Spleen (tissue), 11 donors: ENCODE results near the gene RHOBTB3. TPM values are rescaled to one million over a fixed set of nuclear protein-coding genes. Genes with fewer than 3 reads are reported as not detected.

ENCODE experiments used
- DNase-seq: peaks from one replicate; pipeline ENCODE4 v3.0.0-alpha.2; 2020
- H3K27ac ChIP-seq, 8 donors: fragments of 200-600 bp; sonication (generic) in 7 of 8; 1 replicate in 4 of 8; 2 replicates in 4 of 8; pipeline versions ENCODE4 v1.5.0 to v1.8.0; 2016 to 2021; ENCODE audit warnings: inconsistent platforms in 4 of 8, mild to moderate bottlenecking in 4 of 8, moderate library complexity in 1 of 8
- H3K27me3 ChIP-seq, 7 donors: fragments of 200-600 bp; sonication (generic) in 6 of 7; replicated peaks in 1 of 7; 1 replicate in 4 of 7; 2 replicates in 3 of 7; pipeline versions ENCODE4 v1.5.0 to v1.8.0; 2016 to 2021; ENCODE audit warnings: inconsistent platforms in 3 of 7, mild to moderate bottlenecking in 1 of 7
- H3K36me3 ChIP-seq, 6 donors: fragments of 200-600 bp; sonication (generic) in 5 of 6; 1 replicate in 4 of 6; 2 replicates in 2 of 6; pipeline versions ENCODE4 v1.5.0 to v1.8.0; 2016 to 2021; ENCODE audit warnings: inconsistent platforms in 2 of 6
- H3K4me1 ChIP-seq, 6 donors: fragments of 200-600 bp; sonication (generic) in 5 of 6; 1 replicate in 3 of 6; 2 replicates in 3 of 6; pipeline versions ENCODE4 v1.5.0 to v1.8.0; 2016 to 2021; ENCODE audit warnings: inconsistent platforms in 3 of 6
- H3K4me3 ChIP-seq, 8 donors: fragments of 200-600 bp; sonication (generic) in 7 of 8; 1 replicate in 4 of 8; 2 replicates in 4 of 8; pipeline versions ENCODE4 v1.5.0 to v1.8.0; 2016 to 2021; ENCODE audit warnings: inconsistent platforms in 4 of 8, mild to moderate bottlenecking in 4 of 8, moderate library complexity in 2 of 8
- H3K9me3 ChIP-seq, 8 donors: fragments of 200-600 bp; sonication (generic) in 7 of 8; 1 replicate in 4 of 8; 2 replicates in 4 of 8; pipeline versions ENCODE4 v1.5.0 to v1.8.0; 2016 to 2021; ENCODE audit warnings: inconsistent platforms in 4 of 8
- CTCF ChIP-seq, 11 experiments: fragments of 200-600 bp in 7 of 11; fragments of 450-650 bp in 4 of 11; sonication (generic) in 4 of 11; IDR thresholded peaks in 8 of 11; conservative IDR thresholded peaks in 3 of 11; 1 replicate in 7 of 11; 2 replicates in 4 of 11; pipeline versions ENCODE4 v1.4.0 to v1.8.0; 2016 to 2021; ENCODE audit warnings: antibody characterized with exemption in 11 of 11, inconsistent platforms in 4 of 11, mild to moderate bottlenecking in 1 of 11
- POLR2A ChIP-seq, 3 donors: fragments of 450-650 bp; IDR thresholded peaks; one replicate each; pipeline ENCODE4 v1.5.1; 2017; ENCODE audit warnings: antibody characterized with exemption in 3 of 3, mild to moderate bottlenecking in 1 of 3
- POLR2AphosphoS5 ChIP-seq, 3 donors: sonication (generic); formaldehyde crosslinking; IDR thresholded peaks; one replicate each; pipeline ENCODE4 v1.5.1; 2017; ENCODE audit warnings: antibody characterized with exemption in 3 of 3
- WGBS, 5 donors: extraction: QIAGEN DNeasy Blood & Tissue Kit in 3 of 5; methylation state at CpG; one replicate each; pipeline versions ENCODE4 v1.1.5 to v1.1.7; 2013 to 2018; 5-methylcytosine and 5-hydroxymethylcytosine counted together
- intact Hi-C: fragments of 100-400 bp; cut with DNase I; formaldehyde crosslinking; loops from one replicate; pipeline ENCODE4 v1.15.0; 2023; ENCODE audit warnings: low total_unique reads
- polyA plus RNA-seq, 3 donors: library from polyadenylated mRNA; stranded (reverse); fragments of 200-250 nt; gene quantifications; one replicate each; pipeline ENCODE4 v1.2.1, GENCODE V29; 2013
- total RNA-seq, 7 donors: library from RNA; depleted of rRNA in 3 of 7; stranded (reverse); fragments of >200 nt in 3 of 7; fragmentation: NEBNext Ultra II Directional in 4 of 7; extraction: Animal tissue kit (Norgen Biotek cat#: 25700) in 4 of 7; gene quantifications; one replicate each; pipeline versions ENCODE4 v1.1.0 to v1.2.1, GENCODE V29; 2016 to 2021
- donor health status: healthy with polysubstance abuse.
- donor health status: DM: no; HTN: no; CAD: no; lungs with moderate emphysema.
- donor health status: DM: no; HTN: no; CAD: no.
- donor health status: Bipolar disorder and iron deficiency.
- donor health status: healthy.
- donor health status: DM: no; HTN: no; CAD: no.
- donor health status: DM: yes; HTN: yes; CAD: no.

Gene RHOBTB3
- total and polyA plus RNA-seq, 10 donors, result 4.5 to 71.1 (median 38.4) TPM

GRCh38 chr5:95734906-95735305 is 3.8 kb downstream of the RHOBTB3 start:
- intact Hi-C loops, result no loop called here

GRCh38 chr5:95735406-95735805 is 4.3 kb downstream of the RHOBTB3 start:
- intact Hi-C loops, result no loop called here
- H3K4me1 ChIP-seq, result peaks cover 16 to 82% (median 40%) of the 10 kb centered on the region in 6 donors
- no peak for DNase-seq
- no peaks in the 10 kb centered on the region for H3K9me3 ChIP-seq
- no peak for TF ChIP-seq POLR2A (IDR thresholded peaks at IDR 0.05)
- no peak for TF ChIP-seq CTCF (IDR thresholded peaks at IDR 0.05 in 8 of 11, conservative IDR thresholded peaks at IDR 0.05 in 3 of 11)
- TF ChIP-seq POLR2AphosphoS5 (IDR thresholded peaks at IDR 0.05), result no peak
- H3K27ac ChIP-seq, result peak overlapping the region in 2 of 8 donors; percentile 46 to 90
- H3K36me3 ChIP-seq, result peaks cover 0 to 18% (median 0%) of the 10 kb centered on the region in 6 donors
- H3K27me3 ChIP-seq, result peaks cover 0 to 17% (median 11%) of the 10 kb centered on the region in 7 donors
- H3K4me3 ChIP-seq, result no peak overlapping the region
- 50 to 76% (median 74%) methylated on average over 1 of the region's 1 CpG for WGBS, 5 donors

More at GRCh38 chr5:95734906-95735305, 3.8 kb downstream of the RHOBTB3 start:
- 80 to 94% (median 81%) methylated on average over 2 of the region's 2 CpGs for WGBS, 5 donors
- Histone ChIP-seq H3K27me3 (peaks cover 0 to 17% (median 11%) of the 10 kb centered on the region in 7 donors), H3K4me3 (no peak overlapping the region), H3K27ac (peak overlapping the region in 3 of 8 donors; percentile 22 to 90 (median 46)), H3K36me3 (peaks cover 0 to 13% (median 0%) of the 10 kb centered on the region in 6 donors), H3K4me1 (peaks cover 21 to 87% (median 45%) of the 10 kb centered on the region in 6 donors), H3K9me3 (no peaks in the 10 kb centered on the region)
- TF ChIP-seq POLR2AphosphoS5 (IDR thresholded peaks at IDR 0.05) (no peak), CTCF (IDR thresholded peaks at IDR 0.05 in 8 of 11, conservative IDR thresholded peaks at IDR 0.05 in 3 of 11) (no peak), POLR2A (IDR thresholded peaks at IDR 0.05) (no peak)
- DNase-seq, result no peak

GRCh38 chr5:95738072-95738471 is 6.9 kb downstream of the RHOBTB3 start:
- Histone ChIP-seq H3K27ac (peak overlapping the region in 3 of 8 donors; percentile 1 to 29 (median 16)), H3K4me1 (peaks cover 6 to 58% (median 31%) of the 10 kb centered on the region in 6 donors), H3K36me3 (peaks cover 0 to 19% (median 0%) of the 10 kb centered on the region in 6 donors), H3K4me3 (no peak overlapping the region), H3K9me3 (no peaks in the 10 kb centered on the region), H3K27me3 (no peaks in the 10 kb centered on the region)
- TF ChIP-seq POLR2A (IDR thresholded peaks at IDR 0.05), result no peak
- no peak for TF ChIP-seq CTCF (IDR thresholded peaks at IDR 0.05 in 8 of 11, conservative IDR thresholded peaks at IDR 0.05 in 3 of 11)
- no peak for TF ChIP-seq POLR2AphosphoS5 (IDR thresholded peaks at IDR 0.05)
- intact Hi-C loops, result no loop called here
- DNase-seq, result no peak
- WGBS, 5 donors, result 48 to 58% (median 53%) methylated on average over 4 of the region's 4 CpGs

GRCh38 chr5:95738834-95739233 is 7.7 kb downstream of the RHOBTB3 start:
- Histone ChIP-seq H3K4me3 (no peak overlapping the region), H3K27ac (peak overlapping the region in 2 of 8 donors; percentile 1 to 29), H3K9me3 (no peaks in the 10 kb centered on the region), H3K4me1 (peaks cover 6 to 50% (median 25%) of the 10 kb centered on the region in 6 donors), H3K36me3 (peaks cover 0 to 19% (median 0%) of the 10 kb centered on the region in 6 donors), H3K27me3 (no peaks in the 10 kb centered on the region)
- intact Hi-C loops, result no loop called here
- 94 to 98% (median 96%) methylated on average over 4 of the region's 4 CpGs for WGBS, 5 donors
- no peak for TF ChIP-seq POLR2A (IDR thresholded peaks at IDR 0.05)
- no peak for TF ChIP-seq POLR2AphosphoS5 (IDR thresholded peaks at IDR 0.05)
- no peak for DNase-seq
